ENCODE measurements around the gene TERT.
"Not testable (repeated sequence)": the region's sequence is repeated elsewhere in the genome, so short reads cannot be mapped to it uniquely, and the experiment has no call there.

The TERT gene

DNA sequence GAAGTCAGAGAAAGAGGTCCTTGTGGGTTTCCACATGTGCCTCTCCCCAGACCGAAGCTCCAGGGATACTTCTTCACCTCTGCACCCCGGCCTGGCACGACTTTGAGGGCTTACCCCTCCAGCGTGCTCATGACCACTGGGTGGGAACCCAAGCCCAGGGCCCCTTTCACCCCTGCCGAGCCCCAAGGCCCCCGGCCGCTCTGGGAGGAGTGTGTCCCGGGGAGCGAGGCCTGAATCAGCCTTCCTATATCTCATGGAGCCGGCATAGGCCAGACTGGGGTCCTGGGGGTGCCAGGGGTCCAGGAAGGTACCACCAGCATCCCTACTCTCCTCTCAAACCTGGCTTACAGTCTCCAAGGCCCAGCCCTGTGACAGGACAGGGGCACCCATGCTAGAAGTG, 17.1 kb downstream of the TERT start:
- DNase-seq = no peak

DNA sequence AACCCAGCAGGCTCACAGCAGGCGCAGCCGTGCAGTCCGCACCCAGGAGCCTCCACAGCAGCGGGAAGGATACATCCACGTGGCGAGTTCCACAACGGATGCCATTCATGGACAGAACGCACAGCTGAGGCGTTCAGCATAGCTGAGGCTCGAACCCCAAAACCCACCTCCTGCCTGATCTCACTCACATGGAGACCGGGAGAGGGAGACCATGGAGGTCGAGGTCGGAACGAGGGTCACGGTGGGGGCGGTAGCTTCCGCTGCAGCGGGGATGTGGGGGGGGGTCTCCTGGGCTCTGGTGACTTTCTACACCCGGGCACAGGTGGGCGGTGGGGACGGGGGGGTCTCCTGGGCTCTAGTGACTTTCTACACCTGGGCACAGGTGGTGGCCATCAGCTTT, 17.5 kb downstream of the TERT start:
- no peak for DNase-seq

DNA sequence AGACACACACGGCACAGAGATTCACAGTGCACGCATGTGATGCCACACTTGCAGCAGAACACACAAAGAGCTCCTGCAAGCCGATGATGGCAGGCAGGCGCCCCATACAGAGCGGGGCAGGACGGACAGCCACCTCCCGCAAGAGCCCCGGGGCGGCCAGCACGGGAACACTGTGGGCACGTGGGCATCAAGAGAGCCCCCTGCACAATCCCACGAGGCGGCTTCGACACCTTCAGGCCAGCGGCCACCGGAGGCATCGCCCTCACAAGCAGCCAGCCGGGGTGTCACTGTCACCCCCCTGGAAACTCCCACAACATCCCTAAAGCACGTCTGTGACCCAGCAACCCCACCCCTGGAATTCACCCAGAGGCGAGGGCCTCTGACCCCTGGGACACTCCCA, 17.9 kb downstream of the TERT start:
- no peak for DNase-seq

DNA sequence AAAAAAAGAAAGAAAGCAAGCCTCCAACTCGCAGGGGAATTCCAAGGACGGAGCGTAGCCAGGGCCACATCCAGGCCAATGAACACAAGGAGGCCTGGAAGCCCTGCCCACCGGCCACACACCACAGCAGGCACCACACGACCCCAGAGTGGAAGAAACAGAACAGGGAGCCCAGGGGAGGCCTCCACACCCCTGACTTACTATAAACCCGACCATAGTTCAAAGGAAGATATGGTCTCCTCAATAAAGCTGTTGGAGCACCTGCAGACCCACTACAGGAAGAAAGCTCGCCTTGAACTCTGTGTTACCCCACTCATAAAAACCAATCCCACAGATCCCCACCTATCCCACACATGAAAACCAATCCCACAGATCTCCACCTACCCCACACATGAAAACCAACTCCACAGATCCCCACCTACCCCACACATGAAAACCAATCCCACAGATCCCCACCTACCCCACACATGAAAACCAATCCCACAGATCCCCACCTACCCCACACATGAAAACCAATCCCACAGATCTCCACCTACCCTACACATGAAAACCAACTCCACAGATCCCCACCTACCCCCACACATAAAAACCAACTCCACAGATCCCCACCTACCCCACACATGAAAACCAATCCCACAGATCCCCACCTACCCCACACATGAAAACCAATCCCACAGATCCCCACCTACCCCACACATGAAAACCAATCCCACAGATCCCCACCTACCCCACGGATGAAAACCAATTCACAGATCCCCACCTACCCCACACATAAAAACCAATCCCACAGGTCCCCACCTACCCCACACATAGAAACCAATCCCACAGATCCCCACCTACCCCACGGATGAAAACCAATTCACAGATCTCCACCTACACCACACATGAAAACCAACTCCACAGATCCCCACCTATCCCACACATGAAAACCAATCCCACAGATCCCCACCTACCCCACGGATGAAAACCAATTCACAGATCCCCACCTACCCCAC, 19.2 kb downstream of the TERT start:
- not testable (repeated sequence) for DNase-seq

DNA sequence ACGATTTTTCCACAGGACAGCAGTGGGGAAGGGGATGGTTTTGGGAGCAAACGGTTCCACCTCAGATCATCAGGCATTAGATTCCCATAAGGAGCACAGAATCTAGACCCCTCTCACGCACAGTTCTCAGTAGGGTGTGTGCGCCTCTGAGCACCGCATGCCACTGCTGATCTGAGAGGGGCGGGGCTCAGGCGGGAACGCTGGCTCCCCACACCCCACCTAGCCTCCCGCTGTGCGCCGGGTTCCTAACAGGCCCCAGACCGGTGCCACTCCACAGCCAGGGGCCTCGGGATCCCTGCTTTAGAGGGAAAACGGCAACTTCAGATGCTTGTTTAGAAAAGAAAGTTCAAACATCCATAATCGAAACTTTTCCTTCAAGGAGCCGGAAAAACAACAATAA, 20.4 kb downstream of the TERT start:
- no peak for DNase-seq

DNA sequence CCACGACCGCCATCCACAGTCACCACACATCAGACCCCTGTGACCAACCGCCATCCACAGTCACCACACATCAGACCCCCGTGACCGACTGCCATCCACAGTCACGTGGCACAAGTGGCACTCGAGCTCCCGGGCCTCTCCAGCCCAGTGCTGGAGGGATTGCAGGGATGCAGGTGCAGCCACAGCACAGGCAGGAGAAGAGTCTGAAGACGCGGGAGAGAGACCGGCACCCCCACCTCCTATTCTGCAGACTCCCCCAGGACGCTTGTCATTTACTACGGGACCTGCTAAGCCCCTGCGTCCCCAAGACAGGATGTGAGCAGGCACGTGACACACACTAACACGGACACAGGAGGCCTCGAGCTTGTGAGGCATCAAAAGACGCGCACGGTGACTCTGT, 21.1 kb downstream of the TERT start:
- no peak for DNase-seq

DNA sequence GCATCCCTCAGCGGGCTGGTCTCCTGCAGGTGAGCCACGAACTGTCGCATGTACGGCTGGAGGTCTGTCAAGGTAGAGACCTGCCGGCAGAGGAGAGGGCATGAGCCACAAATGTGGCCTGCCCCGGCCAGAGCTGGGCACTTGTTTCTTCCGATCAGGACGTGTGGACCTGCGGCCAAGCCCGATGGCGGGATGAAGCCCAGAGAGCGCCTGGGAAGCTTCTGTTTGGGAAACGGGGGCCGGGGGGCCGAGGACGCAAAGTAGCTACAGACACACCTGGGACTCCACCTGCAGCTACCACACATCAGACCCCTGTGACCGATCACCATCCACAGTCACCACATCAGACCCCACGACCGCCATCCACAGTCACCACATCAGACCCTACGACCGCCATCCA, 22.7 kb downstream of the TERT start:
- DNase-seq = no peak

DNA sequence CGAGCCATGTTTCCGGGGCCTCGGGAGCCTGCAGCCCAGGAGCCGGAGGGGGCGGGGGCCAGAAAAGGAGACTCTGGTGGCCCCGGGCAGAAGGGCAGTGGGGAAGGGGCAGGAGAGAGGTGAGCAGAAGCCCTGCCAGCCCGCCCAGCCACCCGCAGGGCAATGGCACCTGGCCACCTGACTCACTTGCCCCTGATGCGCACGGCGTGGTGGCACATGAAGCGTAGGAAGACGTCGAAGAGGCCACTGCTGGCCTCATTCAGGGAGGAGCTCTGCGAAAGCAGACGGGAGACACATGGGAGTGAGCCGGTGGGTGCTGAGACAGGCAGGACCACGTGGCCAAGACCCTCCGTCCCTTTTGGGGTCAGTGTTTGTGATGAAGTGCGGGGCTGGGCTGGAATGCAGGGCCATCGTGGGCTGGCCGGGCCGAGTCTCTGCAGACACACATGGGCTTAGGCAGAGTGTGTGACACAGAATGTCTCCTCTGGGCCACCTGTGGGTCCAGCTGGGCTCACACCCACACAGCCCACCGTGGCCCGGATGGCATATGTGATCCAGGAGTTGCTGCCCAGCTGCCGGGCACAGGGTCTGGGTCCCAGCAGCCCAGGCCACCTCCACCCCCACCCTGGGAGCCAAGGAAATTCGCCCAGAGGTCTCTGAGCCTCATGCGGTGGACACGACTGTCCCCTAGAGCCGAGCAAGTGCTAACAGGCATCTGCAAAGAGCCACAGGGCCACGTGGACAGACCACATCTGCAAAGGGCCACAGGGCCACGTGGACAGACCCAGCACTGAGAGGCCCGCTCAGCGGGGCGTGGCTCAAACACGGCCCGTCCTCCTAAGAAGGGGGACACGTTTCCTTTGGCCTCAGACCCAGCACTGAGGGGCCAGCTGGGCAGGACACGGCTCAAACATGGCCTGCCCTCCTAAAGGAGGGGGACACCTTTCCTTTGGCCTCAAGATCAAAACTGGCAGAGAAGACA, 23.6 kb downstream of the TERT start:
- no peak for DNase-seq

DNA sequence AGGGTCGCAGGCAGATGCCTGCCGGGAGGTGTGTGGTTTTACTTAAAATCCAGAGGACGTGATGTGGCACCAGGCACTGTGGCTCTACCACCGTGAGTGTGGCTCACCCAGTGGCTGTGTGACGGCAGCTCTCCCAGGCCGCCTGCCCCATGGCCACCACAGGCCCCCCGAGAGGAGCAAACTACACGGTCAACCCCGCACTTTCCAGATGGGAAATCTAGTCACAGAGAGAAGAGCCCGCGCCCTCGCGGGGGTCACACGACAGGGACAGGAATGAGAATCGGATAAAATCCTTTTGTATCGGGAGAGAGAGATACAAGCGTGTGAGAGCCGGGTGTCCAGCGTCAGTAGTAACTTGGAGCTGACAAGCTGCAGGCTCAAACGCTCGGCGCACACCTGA, 24.4 kb downstream of the TERT start:
- DNase-seq = no peak

DNA sequence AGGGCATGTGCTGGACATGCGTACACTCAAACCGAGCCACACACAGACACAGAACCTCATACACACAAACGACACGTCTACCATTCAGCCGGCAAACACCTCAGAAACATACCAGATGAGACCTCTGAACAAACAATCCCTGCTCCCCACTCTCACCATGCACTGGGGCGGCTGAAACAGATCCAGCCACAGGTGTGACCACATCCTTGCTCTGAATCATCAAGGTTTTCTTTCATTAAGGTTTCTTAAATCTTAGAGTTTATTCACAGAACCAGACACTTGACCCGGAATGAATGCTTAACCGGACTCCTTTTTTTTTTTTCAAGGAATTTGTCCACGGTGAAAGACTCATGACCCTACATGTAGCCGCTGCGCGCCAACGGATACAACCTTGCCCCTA, 26.2 kb downstream of the TERT start:
- DNase-seq = no peak

DNA sequence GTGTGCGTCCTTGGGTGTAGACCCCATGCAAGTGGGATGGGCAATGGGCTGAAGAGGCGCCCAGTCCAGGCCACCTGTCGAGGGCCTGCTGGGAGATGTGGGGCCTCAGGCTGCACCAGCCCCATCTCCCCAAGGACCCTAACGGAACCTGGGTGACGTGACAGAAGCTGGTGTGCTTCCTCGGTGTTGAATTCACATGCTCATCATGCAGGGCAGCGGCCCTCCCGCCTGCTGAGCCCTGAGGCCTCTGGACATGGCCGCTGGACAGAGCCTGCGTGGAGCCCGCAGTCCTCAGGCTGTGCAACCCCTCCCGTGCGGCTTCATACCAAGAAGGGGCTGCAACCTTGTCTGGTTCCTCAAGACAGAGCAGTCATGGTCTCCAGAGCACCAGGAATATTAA, 26.8 kb downstream of the TERT start:
- DNase-seq = no peak

DNA sequence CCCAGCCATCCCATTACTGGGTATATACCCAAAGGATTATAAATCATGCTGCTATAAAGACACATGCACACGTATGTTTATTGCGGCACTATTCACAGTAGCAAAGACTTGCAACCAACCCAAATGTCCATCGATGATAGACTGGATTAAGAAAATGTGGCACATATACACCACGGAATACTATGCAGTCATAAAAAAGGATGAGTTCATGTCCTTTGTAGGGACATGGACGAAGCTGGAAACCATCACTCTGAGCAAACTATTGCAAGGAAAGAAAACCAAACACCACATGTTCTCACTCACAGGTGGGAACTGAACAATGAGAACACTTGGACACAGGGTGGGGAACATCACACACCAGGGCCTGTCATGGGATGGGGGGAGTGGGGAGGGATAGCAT, 27.4 kb downstream of the TERT start:
- not testable (repeated sequence) for DNase-seq

DNA sequence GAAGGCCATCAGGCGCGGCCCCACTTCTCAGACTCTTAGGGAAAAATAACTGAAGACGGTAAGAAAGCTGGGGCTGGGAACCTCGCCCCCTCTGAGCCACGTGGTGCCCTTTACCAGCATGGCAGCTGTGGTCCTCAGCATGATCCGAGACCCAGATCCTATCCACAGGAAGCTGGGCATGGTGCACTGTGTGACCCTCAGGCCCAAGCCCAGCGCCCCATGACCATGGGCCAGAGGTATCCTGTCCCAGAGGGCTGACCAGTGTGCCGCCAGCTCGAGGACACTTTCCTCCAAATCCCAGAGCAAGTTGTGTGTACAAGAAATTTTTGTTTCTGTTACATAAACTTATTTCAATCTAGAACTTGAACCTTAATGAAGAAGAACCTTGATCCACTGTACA, 28.1 kb downstream of the TERT start:
- no peak for DNase-seq

DNA sequence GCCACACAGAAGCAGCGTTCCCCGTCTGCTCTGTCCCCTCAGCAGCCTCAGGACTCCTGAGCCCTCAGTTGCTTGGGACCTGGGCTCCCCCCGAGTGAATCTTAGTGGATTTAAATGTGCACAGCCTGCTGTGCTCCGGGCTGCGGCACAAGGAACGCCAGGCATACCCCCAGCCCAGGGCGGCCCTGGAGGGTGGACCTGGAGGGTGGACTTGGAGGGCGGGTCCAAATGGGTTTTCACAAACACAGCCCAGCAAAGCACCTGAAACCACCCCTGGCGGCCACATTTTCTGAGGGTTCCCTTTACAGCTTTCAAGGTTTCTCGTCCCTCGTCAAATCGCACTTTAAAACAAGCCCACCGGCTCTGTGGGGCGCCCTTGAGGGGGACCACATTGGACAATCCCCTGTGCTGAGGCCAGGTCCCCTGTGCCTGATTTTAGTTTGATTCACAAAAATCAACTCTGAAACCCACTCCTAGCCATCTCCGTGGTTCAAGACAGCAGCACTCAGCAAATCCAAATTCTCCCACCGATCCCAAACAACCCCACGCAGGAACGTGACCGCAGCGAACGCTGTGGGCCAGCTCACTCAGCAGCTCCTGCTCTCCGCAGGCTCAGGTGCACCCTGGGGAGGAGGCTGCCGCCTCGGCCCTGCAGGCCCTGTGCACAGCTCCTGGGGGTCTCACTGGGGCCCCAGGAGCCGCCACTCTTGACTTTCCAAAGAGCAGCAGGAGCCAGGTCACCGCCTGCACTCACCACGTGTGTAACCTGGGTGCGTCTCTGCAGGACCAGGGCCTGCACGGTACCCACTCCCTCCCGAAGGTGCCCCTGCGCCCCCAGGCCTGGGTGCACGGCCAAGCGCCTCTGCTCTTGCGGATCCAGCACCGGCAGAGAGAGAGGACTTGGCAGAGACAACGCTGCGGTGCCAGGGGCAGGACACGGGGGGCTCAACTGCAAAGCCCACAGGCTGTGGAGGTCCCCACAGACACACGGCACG, 29.1 kb downstream of the TERT start:
- DNase-seq = no peak

DNA sequence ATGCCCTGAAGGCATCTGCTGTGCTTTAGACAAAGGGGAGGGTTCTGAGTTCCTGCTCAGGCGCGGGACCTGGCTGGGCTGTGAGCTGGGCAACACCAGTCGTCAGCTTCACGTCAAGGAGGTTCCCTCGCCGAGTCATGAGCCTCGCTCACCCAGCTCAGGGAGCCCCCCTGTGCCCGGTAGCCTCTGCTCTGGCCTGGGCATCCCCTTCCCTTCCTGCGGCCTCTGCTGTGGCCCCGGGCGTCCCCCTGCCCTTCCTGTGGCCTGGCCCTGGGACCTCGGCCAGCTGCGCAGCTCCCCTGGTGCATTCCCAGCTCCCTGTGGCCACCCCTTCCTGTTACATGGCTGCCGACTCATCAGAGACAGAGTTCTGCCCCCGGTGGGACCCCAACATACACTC, 29.8 kb downstream of the TERT start:
- DNase-seq = no peak

DNA sequence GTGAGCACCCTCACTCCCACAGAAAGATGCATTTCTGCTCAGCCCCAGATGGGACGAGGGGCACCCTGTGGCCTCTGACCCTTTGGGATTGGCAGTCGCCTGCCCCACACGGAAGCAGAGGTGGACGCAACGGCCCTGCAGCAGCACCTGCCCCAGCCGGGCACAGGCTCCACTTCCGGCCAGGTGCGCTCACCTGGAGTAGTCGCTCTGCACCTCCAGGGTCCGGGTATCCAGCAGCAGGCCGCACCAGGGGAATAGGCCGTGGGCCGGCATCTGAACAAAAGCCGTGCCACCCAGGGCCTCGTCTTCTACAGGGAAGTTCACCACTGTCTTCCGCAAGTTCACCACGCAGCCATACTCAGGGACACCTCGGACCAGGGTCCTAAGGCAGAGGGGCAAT, 30.7 kb downstream of the TERT start:
- no peak for DNase-seq

DNA sequence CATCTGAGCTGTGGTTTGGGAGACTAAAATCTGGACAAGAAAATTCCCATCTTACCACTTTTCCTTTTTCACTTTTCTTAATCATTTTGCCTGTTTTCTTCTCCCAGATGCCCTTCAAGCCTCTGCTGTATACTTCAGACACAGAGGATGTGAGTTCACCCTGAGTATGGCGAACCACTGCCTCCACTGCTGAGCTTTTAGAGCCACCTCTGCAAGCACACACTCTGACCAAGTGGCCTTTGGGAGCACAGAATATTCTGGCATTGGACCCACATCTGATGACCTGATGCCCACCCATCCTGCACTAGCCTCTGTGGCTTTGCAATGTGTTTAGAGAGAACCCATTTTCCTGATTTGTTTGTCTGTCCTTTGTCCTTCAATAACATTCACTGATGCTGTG, 32.5 kb downstream of the TERT start:
- DNase-seq = no peak

DNA sequence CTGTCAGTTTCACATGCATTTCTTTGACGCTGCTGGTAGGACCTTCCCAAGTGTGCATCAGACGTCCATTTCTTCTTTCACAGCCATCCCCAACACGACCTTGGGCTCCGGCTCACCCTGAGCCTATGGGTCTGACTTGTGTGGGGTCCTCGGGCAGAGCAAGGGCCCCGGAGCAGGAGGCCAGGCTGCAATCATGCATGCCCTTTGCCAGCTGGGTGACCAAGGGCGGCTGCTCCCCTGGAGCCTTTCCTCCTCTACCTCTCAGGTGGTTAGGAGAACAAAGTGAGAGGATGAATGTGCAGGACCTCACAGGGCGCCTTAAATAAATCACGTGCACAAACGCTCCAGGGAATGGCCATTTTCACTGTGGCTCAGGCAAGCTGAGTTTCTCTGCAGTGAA, 33.2 kb downstream of the TERT start:
- no peak for DNase-seq

DNA sequence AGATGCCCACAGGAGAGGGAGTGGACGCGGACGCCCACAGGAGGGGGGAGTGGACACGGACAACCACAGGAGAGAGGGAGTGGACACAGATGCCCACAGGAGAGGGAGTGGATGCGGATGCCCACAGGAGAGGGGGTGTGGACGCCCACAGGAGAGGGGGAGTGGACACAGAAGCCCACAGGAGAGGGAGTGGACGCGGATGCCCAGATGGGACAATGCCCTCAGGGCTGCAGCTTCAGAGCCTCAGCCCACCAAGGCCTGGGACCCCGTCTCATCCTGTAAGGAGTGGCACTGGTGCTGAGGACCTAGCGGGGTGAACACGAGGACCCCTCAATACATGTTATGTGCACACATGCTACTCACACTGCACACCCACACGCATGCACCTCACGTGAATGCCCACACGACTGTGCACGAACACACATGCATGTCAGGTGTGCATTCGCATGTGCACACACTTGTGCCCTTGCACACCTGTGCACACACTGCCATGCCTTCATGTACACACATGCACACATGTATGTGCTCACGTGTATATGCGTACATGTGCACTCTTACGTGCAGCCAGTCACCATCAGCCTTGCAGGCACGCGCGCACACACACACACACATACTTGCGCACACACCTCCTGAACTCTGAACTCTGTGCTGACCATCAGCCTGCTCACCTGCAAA, 34.9 kb downstream of the TERT start:
- DNase-seq = no peak

DNA sequence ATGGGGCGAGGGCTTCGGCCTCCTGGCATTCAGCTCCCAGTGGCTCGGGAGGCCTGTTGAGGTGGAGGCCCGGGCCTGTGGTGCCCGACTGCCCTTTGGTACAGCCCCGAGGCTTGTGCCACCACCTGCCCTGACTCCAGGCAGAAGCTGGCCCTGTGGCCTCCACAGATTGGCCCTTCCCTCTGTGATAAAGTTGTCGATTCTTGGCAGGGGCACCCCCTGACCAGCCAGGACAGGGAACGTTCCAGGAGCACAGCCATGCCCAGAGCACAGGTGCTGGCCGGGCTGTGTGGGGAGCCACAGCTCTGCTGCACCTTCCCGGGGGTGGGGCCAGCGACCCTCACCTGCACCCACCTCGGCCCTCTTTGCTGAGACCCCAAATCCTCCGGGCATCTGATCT, 37.0 kb downstream of the TERT start:
- DNase-seq = no peak

DNA sequence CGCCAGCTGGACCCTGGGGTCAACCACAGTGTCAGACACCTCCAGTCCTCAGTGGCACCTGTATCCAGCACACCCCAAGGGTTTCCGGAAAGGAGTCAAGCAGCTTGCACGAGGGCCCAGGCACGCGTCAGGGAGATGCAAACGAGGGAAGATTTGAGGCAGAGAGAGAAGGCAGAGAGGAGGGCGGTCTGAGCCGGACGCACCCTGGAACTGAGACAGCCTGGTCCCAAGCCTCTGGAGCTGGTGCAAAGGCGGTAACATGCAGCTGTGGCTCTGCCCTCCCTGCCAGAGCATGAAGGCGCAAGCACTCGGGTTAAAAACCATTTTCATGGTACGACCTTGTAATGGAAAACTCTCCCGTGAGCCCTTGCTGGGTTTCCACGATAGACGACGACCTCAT, 37.5 kb downstream of the TERT start:
- no peak for DNase-seq

DNA sequence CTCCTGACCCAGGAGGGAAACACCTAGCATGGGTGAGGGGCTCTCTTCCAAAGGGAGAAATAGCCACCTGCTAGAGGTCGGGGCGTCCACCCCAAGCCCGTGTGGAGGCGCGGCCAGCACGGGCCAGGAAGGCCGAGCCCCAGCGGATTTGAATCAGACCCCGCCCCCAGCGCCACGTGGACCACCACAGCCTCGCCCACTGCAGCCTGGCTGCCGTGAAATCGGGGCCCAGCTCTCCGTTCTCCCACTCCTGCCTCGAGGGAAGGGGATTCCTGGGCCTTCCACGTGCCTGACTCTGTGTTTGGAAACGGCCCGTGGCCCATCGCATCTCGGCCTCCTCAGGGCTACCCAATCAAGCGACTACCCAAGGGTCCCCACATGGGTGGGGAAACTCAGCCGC, 38.1 kb downstream of the TERT start:
- DNase-seq = no peak

Measured in COR-L47 (cell line).